PC-3 (cell line): Measurements from ENCODE around the gene HPN.

Experiments used
- CTCF ChIP-seq: fragments of 300-600 bp; sonication (generic); conservative IDR thresholded peaks from 2 replicates; pipeline ENCODE4 v1.5.1; 2017; ENCODE audit warnings: antibody characterized with exemption, low read depth, mild to moderate bottlenecking, low read length
- EZH2 ChIP-seq: fragments of 300-600 bp; sonication (generic); IDR thresholded peaks from one replicate; pipeline ENCODE4 v1.6.1; 2017; ENCODE audit warnings: antibody characterized with exemption, mild to moderate bottlenecking, low read length; ENCODE audit not compliant: unreplicated experiment
- EZH2phosphoT487 ChIP-seq: fragments of 300-600 bp; sonication (generic); IDR thresholded peaks from 2 replicates; pipeline ENCODE4 v1.6.1; 2018; ENCODE audit warnings: mild to moderate bottlenecking, antibody characterized with exemption, low read length, borderline replicate concordance

- TF ChIP-seq EZH2phosphoT487 (no peak), CTCF (no peak), EZH2 (no peak)
Observed at GRCh38 chr19:35005256-35005977, 36.1 kb upstream of the HPN start.
